ENCODE measurements around the gene OPA1. TPM values are rescaled to one million over a fixed set of nuclear protein-coding genes. Genes with fewer than 3 reads are reported as not detected.

The OPA1 gene
- total and polyA plus RNA-seq, 9 donors = 30.5 to 61.5 (median 37.9) TPM

DNA sequence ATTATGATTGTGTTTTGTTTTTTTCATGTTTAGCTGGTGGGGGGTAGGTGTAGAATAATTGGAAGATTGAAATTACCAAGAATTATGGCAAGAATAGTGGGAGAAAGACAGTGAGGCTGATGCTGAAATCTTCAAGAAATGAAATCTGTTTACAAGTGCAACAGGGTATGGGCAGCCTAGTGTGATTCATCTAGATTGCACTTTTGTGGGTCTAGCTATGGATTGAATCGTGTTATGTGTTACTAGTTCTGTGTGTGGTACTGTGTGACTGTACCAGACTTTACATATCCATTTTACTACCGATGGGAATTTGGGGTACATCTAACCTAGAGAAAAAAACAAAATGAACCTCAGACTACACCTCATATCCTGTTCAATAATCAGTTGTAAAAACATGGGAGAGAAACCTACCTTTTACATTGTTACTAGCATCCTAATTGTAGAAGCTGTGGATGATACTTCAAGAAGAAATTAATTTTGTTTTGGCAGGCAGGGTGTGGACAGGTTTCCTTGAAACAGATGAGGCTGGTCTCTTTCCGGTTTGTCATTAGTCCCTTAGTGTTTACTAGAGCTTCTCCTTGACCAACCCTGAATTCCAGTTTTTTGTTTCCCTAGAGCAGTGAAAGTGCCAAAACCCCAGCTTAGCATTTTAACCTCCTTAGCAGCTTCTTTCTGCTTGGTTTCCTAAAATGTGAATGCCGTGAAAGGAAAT, 47.9 kb downstream of the OPA1 start:
- 50% methylated on average over 1 of the region's 4 CpGs for WGBS (ENCODE audit: insufficient coverage)
- H3K27ac ChIP-seq (ENCODE audit: low read length) = no peak overlapping the region
- H3K4me1 ChIP-seq (ENCODE audit: control insufficient read depth, insufficient read depth, low read length) = no peaks in the 10 kb centered on the region
- peaks cover 35% of the 10 kb centered on the region for H3K36me3 ChIP-seq (ENCODE audit: control insufficient read depth, insufficient read depth, low read length)
- H3K9me3 ChIP-seq (replicated peaks; ENCODE audit: control insufficient read depth, low read depth, low read length) = no peaks in the 10 kb centered on the region
- H3K4me3 ChIP-seq (ENCODE audit: low read length) = no peak overlapping the region
- no peak for DNase-seq
- H3K27me3 ChIP-seq (ENCODE audit: control insufficient read depth, insufficient read depth, low read length) = no peaks in the 10 kb centered on the region

DNA sequence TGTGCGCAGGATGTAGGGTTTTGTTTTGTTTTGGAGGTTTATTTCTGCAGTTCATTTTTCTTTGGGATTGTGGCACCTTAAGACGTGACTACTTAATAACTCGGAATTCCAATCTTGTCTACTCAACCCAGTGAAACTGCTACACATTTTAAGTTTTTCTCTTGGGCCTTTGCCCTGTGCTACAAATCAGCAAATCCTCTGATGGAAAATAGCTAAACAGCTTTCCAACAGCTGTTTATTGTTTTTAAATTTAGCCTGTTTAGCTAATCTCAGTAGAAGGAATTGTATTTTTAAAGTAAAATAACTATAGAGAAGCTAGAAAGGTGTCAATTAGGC, 48.4 kb downstream of the OPA1 start:
- WGBS (ENCODE audit: insufficient coverage) = no CpG with 5 or more reads among the region's 3 CpGs
- peaks cover 38% of the 10 kb centered on the region for H3K36me3 ChIP-seq (ENCODE audit: control insufficient read depth, insufficient read depth, low read length)
- H3K27ac ChIP-seq (ENCODE audit: low read length) = no peak overlapping the region
- H3K4me1 ChIP-seq (ENCODE audit: control insufficient read depth, insufficient read depth, low read length) = no peaks in the 10 kb centered on the region
- DNase-seq = no peak
- H3K9me3 ChIP-seq (replicated peaks; ENCODE audit: control insufficient read depth, low read depth, low read length) = no peaks in the 10 kb centered on the region
- no peaks in the 10 kb centered on the region for H3K27me3 ChIP-seq (ENCODE audit: control insufficient read depth, insufficient read depth, low read length)
- no peak overlapping the region for H3K4me3 ChIP-seq (ENCODE audit: low read length)

DNA sequence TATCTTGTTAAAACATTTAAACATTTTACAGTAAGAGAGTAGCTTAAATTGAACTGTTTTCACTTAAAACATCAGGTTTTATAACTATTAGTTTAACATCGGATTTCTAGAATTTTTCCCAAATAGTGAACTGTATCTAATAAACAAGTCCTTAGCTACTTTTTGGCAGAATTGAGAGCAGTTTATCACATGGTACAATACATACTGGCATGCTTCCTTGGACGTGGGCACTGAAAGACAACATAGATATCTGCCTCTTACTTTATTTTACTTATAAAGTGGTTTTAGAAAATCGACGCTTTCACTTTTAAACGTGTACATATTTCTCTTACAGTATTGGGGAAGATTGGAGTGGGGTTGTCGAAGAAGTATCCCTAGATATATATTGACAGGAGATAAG, 52.8 kb downstream of the OPA1 start:
- no peak for DNase-seq
- no peak overlapping the region for H3K27ac ChIP-seq (ENCODE audit: low read length)

DNA sequence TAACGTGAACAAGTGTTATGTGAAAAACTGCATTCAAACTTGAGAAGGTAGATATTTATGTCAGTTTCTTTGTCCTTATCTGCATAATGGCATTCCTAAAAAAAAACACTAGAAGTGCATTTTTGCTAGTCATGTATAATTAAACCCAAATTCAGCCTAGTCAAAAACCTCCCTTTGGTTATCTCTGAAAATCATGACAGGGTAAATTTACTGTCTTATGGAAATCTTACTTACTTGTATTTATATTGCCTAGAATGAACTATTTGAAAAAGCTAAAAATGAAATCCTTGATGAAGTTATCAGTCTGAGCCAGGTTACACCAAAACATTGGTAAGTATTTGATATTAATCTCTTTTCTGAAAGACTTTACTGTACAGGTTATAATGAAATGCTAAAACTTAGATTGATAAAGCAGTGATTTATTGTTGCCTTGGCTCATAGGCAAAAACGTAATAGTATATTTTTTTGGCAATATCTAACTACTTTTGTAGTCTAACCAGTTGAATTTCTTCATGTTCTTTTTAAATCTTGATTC, 55.6 kb downstream of the OPA1 start:
- H3K4me3 ChIP-seq (ENCODE audit: low read length) = no peak overlapping the region
- no CpG with 5 or more reads among the region's 2 CpGs for WGBS (ENCODE audit: insufficient coverage)
- no peak for DNase-seq

More for the DNA sequence above, 52.8 kb downstream of the OPA1 start:
- Histone ChIP-seq H3K9me3 (replicated peaks; ENCODE audit: control insufficient read depth, low read depth, low read length) (no peaks in the 10 kb centered on the region), H3K4me3 (ENCODE audit: low read length) (no peak overlapping the region), H3K27me3 (ENCODE audit: control insufficient read depth, insufficient read depth, low read length) (no peaks in the 10 kb centered on the region), H3K36me3 (ENCODE audit: control insufficient read depth, insufficient read depth, low read length) (peaks cover 36% of the 10 kb centered on the region), H3K4me1 (ENCODE audit: control insufficient read depth, insufficient read depth, low read length) (no peaks in the 10 kb centered on the region)
- no CpG with 5 or more reads among the region's 6 CpGs for WGBS (ENCODE audit: insufficient coverage)

DNA sequence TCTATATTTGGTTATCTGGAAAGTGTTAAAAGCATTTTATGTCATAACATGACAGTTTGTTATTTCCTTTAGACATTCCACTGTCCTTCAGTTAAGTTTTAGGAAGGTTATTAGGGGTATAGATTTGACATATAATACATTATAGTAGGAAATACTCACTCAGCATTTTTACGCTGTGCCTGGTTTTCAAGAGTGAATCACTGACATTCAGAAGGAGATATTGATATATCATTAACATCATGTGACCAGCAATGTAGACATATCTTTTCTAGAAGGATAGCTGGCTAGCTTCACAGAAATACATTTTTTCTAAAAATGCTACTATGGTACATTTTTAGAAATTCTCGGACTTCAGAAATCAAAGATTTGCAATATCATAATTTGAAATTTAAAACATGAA, 57.6 kb downstream of the OPA1 start:
- no peak overlapping the region for H3K4me3 ChIP-seq (ENCODE audit: low read length)
- H3K27ac ChIP-seq (ENCODE audit: low read length) = no peak overlapping the region
- no peaks in the 10 kb centered on the region for H3K27me3 ChIP-seq (ENCODE audit: control insufficient read depth, insufficient read depth, low read length)
- H3K4me1 ChIP-seq (ENCODE audit: control insufficient read depth, insufficient read depth, low read length) = no peaks in the 10 kb centered on the region
- H3K36me3 ChIP-seq (ENCODE audit: control insufficient read depth, insufficient read depth, low read length) = peaks cover 27% of the 10 kb centered on the region
- WGBS (ENCODE audit: insufficient coverage) = no CpG with 5 or more reads among the region's 2 CpGs
- H3K9me3 ChIP-seq (replicated peaks; ENCODE audit: control insufficient read depth, low read depth, low read length) = no peaks in the 10 kb centered on the region
- DNase-seq = no peak

More for the DNA sequence above, 55.6 kb downstream of the OPA1 start:
- H3K36me3 ChIP-seq (ENCODE audit: control insufficient read depth, insufficient read depth, low read length) = peaks cover 31% of the 10 kb centered on the region
- H3K27me3 ChIP-seq (ENCODE audit: control insufficient read depth, insufficient read depth, low read length) = no peaks in the 10 kb centered on the region
- H3K9me3 ChIP-seq (replicated peaks; ENCODE audit: control insufficient read depth, low read depth, low read length) = no peaks in the 10 kb centered on the region
- H3K27ac ChIP-seq (ENCODE audit: low read length) = no peak overlapping the region
- no peaks in the 10 kb centered on the region for H3K4me1 ChIP-seq (ENCODE audit: control insufficient read depth, insufficient read depth, low read length)

DNA sequence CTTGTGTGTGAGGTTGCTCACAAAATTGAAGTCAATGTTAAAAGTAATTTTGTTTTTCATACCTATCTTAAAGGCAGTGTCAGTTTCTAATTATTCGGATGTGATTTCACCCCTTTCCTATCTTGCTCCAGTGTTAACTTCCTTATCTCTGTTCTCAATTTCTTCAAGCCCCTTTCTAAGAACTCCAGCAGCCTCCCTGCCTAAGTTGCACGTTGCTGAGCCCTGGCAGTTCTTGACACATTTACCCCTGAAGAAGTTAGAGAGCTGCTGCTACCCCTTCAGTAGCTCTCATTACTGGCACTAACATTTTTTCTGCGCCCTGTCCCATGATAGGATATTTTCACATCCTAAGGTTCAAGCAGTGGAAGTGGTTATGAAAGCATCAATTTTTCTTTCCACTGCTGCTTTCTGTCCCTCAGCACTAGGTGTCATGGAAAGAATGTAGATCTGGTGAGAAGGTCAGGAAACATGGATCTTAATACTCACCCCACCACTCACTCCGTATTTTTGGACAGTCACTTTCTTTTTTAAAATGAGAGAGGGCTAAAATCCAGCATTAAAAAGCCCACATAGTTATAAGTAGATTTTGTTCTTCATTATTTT, 62.9 kb downstream of the OPA1 start:
- no peaks in the 10 kb centered on the region for H3K9me3 ChIP-seq (replicated peaks; ENCODE audit: control insufficient read depth, low read depth, low read length)
- peaks cover 21% of the 10 kb centered on the region for H3K36me3 ChIP-seq (ENCODE audit: control insufficient read depth, insufficient read depth, low read length)
- no peaks in the 10 kb centered on the region for H3K27me3 ChIP-seq (ENCODE audit: control insufficient read depth, insufficient read depth, low read length)
- WGBS (ENCODE audit: insufficient coverage) = 83% methylated on average over 1 of the region's 4 CpGs
- no peak overlapping the region for H3K4me3 ChIP-seq (ENCODE audit: low read length)
- no peaks in the 10 kb centered on the region for H3K4me1 ChIP-seq (ENCODE audit: control insufficient read depth, insufficient read depth, low read length)
- no peak for DNase-seq
- no peak overlapping the region for H3K27ac ChIP-seq (ENCODE audit: low read length)

DNA sequence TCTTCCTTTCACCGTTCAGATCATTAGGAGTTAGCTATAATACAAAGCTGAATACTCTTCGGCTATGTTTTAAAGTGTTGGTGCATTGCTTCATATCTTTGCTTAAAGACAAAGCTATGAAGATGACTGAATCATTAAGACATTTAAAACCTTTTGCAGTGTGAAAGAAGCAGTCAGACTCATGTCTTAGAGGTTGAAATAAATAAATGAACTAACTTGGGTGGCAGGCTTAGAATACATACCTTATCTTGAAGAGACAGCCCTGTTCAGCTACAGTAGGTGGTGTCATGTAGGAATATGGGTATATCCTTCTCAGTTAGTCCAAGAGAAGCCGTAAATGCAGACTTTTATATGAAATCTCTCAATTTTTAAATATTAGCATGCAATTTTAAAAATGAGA, 63.4 kb downstream of the OPA1 start:
- no peaks in the 10 kb centered on the region for H3K27me3 ChIP-seq (ENCODE audit: control insufficient read depth, insufficient read depth, low read length)
- WGBS (ENCODE audit: insufficient coverage) = no CpG with 5 or more reads among the region's 3 CpGs
- no peak overlapping the region for H3K27ac ChIP-seq (ENCODE audit: low read length)
- H3K36me3 ChIP-seq (ENCODE audit: control insufficient read depth, insufficient read depth, low read length) = peaks cover 25% of the 10 kb centered on the region
- no peak overlapping the region for H3K4me3 ChIP-seq (ENCODE audit: low read length)
- H3K9me3 ChIP-seq (replicated peaks; ENCODE audit: control insufficient read depth, low read depth, low read length) = no peaks in the 10 kb centered on the region
- no peak for DNase-seq
- H3K4me1 ChIP-seq (ENCODE audit: control insufficient read depth, insufficient read depth, low read length) = no peaks in the 10 kb centered on the region

DNA sequence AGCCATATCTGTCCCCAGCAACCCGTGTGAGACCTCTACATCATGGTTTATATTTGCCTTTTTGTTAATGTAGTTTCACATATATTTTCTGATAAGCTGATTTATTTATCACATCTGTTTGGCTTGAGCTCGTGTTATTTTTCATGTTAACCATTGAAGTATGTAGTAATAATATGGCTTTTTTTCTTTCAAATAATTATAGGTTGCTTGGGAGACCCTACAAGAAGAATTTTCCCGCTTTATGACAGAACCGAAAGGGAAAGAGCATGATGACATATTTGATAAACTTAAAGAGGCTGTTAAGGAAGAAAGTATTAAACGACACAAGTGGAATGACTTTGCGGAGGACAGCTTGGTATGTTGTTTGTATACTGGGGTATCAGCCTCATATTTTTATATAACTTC, 63.9 kb downstream of the OPA1 start:
- H3K27ac ChIP-seq (ENCODE audit: low read length) = no peak overlapping the region
- no peaks in the 10 kb centered on the region for H3K4me1 ChIP-seq (ENCODE audit: control insufficient read depth, insufficient read depth, low read length)
- H3K4me3 ChIP-seq (ENCODE audit: low read length) = no peak overlapping the region
- H3K36me3 ChIP-seq (ENCODE audit: control insufficient read depth, insufficient read depth, low read length) = peaks cover 27% of the 10 kb centered on the region
- no peaks in the 10 kb centered on the region for H3K9me3 ChIP-seq (replicated peaks; ENCODE audit: control insufficient read depth, low read depth, low read length)
- DNase-seq = no peak
- no peaks in the 10 kb centered on the region for H3K27me3 ChIP-seq (ENCODE audit: control insufficient read depth, insufficient read depth, low read length)
- no CpG with 5 or more reads among the region's 6 CpGs for WGBS (ENCODE audit: insufficient coverage)

DNA sequence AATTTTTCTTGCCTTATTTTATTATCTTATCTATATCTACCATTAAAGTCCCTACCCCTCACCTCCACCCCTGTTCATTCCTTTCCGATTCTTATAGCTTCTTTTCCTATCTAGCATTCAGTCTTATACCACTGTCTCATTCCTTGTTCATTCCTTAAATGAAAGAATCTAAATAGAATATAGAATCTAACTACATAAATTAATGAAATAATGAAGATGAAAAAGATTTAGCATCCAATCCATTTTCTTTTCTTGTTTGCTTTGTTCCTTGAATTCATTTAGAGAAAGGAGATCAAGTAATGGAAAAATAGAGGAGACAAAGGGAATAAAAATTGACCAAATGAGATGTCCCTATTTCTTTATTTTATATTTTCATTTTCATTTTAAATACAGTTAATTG, 67.2 kb downstream of the OPA1 start:
- no peaks in the 10 kb centered on the region for H3K27me3 ChIP-seq (ENCODE audit: control insufficient read depth, insufficient read depth, low read length)
- no CpG with 5 or more reads among the region's 1 CpG for WGBS (ENCODE audit: insufficient coverage)
- peaks cover 18% of the 10 kb centered on the region for H3K36me3 ChIP-seq (ENCODE audit: control insufficient read depth, insufficient read depth, low read length)
- no peak overlapping the region for H3K4me3 ChIP-seq (ENCODE audit: low read length)
- no peak for DNase-seq
- H3K4me1 ChIP-seq (ENCODE audit: control insufficient read depth, insufficient read depth, low read length) = no peaks in the 10 kb centered on the region
- H3K27ac ChIP-seq (ENCODE audit: low read length) = no peak overlapping the region
- no peaks in the 10 kb centered on the region for H3K9me3 ChIP-seq (replicated peaks; ENCODE audit: control insufficient read depth, low read depth, low read length)

DNA sequence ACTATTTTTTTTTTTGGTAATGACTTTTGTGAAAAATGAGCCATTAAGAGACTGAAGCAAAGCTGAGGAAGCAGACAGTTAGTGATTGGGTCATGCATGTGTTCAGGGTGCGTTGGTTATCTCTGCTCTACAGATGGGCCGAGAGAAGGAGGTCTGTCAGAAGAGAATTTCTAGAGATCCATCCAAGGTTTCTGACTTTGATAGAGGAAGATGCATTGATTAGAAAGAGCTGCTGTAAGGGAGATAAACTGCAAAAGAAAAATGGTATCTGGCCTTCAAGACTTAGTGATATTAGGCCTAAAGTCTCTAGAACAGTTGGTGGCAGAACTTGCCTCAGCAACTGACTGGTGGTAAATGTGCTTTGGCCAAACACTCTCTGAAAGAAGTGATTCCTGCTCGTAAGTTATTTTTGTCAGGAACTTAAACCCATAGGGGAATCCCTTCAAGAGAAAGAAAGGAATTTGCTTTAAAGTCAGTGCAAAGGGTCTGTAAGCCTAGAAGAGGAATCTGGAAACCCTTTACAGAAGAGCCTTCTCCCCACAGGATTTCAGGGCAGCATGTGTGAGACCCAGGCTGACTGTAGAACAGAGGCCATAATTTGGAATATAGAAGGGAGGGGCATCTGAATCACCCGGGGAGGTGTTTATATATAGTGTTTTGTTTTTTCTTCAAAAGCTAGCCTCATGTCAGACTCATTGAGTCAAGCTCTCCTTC, 67.8 kb downstream of the OPA1 start:
- Histone ChIP-seq H3K36me3 (ENCODE audit: control insufficient read depth, insufficient read depth, low read length) (peaks cover 16% of the 10 kb centered on the region), H3K9me3 (replicated peaks; ENCODE audit: control insufficient read depth, low read depth, low read length) (no peaks in the 10 kb centered on the region), H3K27me3 (ENCODE audit: control insufficient read depth, insufficient read depth, low read length) (no peaks in the 10 kb centered on the region), H3K27ac (ENCODE audit: low read length) (no peak overlapping the region), H3K4me1 (ENCODE audit: control insufficient read depth, insufficient read depth, low read length) (no peaks in the 10 kb centered on the region), H3K4me3 (ENCODE audit: low read length) (no peak overlapping the region)
- no peak for DNase-seq
- 48% methylated on average over 2 of the region's 4 CpGs for WGBS (ENCODE audit: insufficient coverage)

All from muscle of leg (tissue), 11 donors.